H1 (cell line): ENCODE results near the gene CACNA1D. TPM values are rescaled to one million over a fixed set of nuclear protein-coding genes. Genes with fewer than 3 reads are reported as not detected.

ENCODE experiments used
- ASH2L ChIP-seq: fragments of 200-600, 300-600 bp; sonication (generic); IDR thresholded peaks from one replicate; pipeline ENCODE4 v1.7.1; 2017; ENCODE audit warnings: low read length
- ATF2 ChIP-seq: IDR thresholded peaks from 2 replicates; pipeline ENCODE4 v1.6.1; 2012; ENCODE audit warnings: low read length, inconsistent platforms
- BCL11A ChIP-seq, 2 experiments: IDR thresholded peaks; one replicate each; pipeline ENCODE4 v1.6.1; 2011; ENCODE audit warnings: low read depth in 2 of 2, low read length in 2 of 2, mild to moderate bottlenecking in 2 of 2
- BRCA1 ChIP-seq: IDR thresholded peaks from 2 replicates; pipeline ENCODE4 v1.6.1; 2012; ENCODE audit warnings: low read depth, low read length, improper control_type of control experiment
- CHD2 ChIP-seq: IDR thresholded peaks from 2 replicates; pipeline ENCODE4 v1.6.1; 2012; ENCODE audit warnings: low read length, improper control_type of control experiment
- CHD7 ChIP-seq: fragments of 300-600 bp; sonication (generic); IDR thresholded peaks from 2 replicates; pipeline ENCODE4 v1.7.1; 2012; ENCODE audit warnings: low read length, moderate library complexity, mild to moderate bottlenecking, inconsistent platforms; ENCODE audit not compliant: insufficient replicate concordance
- CTBP2 ChIP-seq: IDR thresholded peaks from 2 replicates; pipeline ENCODE4 v1.7.0; 2011; ENCODE audit warnings: borderline replicate concordance, mild to moderate bottlenecking, moderate library complexity, mixed read lengths, low read length; ENCODE audit not compliant: insufficient read depth, insufficient read length
- KDM1A ChIP-seq: fragments of 200-600, 300-600 bp; sonication (generic); IDR thresholded peaks from 2 replicates; pipeline ENCODE4 v1.7.1; 2016; ENCODE audit warnings: mild to moderate bottlenecking, low read length, borderline replicate concordance
- POU5F1 ChIP-seq: IDR thresholded peaks from 2 replicates; pipeline ENCODE4 v1.6.1; 2011; ENCODE audit warnings: low read depth, mild to moderate bottlenecking, low read length, moderate library complexity
- TBP ChIP-seq: IDR thresholded peaks from 2 replicates; pipeline ENCODE4 v1.6.1; 2011; ENCODE audit warnings: low read depth, low read length, improper control_type of control experiment
- polyA plus RNA-seq, 7 experiments: library from polyadenylated mRNA; depleted of rRNA in 3 of 7; stranded (reverse) in 5 of 7; unstranded in 2 of 7; fragments of >200 nt in 5 of 7; fragments of 200-250 nt in 2 of 7; gene quantifications; 1 replicate in 5 of 7; 2 replicates in 1 of 7; 4 replicates in 1 of 7; pipeline versions ENCODE4 v1.2.1 to v1.2.3, GENCODE V29; 2011 to 2013; ENCODE audit warnings: missing spikeins in 2 of 7, mixed read lengths in 2 of 7
- total RNA-seq: library from RNA; stranded (reverse); fragmentation: NEBNext Ultra II Directional; extraction: Animal tissue kit (Norgen Biotek cat#: 25700); gene quantifications from 2 replicates; pipeline ENCODE4 v1.2.1, GENCODE V29; 2021

The CACNA1D gene
- total and polyA plus RNA-seq, 2 of the 8 experiments (the other 6 are each of a cell fraction or from before 2014, with no cell fraction given) = 2.0 to 2.9 TPM

GRCh38 chr3:53772562-53772961, 278.2 kb downstream of the CACNA1D start (continued):
- no peak for TF ChIP-seq CHD7
- TF ChIP-seq BCL11A (IDR thresholded peaks at IDR 0.05; ENCODE audit: low read depth in 2 of 2, low read length in 2 of 2) = no peak
- TF ChIP-seq ATF2 = no peak
- TF ChIP-seq KDM1A = no peak
- no peak for TF ChIP-seq TBP
- no peak for TF ChIP-seq POU5F1
- TF ChIP-seq CHD2 = no peak
- no peak for TF ChIP-seq CTBP2
- no peak for TF ChIP-seq BRCA1
- no peak for TF ChIP-seq ASH2L
